Activated CD8-positive, alpha-beta memory T cell treated with anti-CD3 and anti-CD28 coated beads, Interleukin-2, amount 50 U/mL, for 1 hour (primary cell): ENCODE data around the gene ZC3H18.

Experiments used
- DNase-seq: peaks from one replicate; pipeline ENCODE4 v3.0.0-alpha.2; 2020; ENCODE audit errors: extremely low read depth

Gene ZC3H18

GRCh38 chr16:88580371-88580770 is 10.2 kb downstream of the ZC3H18 start:
- no peak for DNase-seq

DNA sequence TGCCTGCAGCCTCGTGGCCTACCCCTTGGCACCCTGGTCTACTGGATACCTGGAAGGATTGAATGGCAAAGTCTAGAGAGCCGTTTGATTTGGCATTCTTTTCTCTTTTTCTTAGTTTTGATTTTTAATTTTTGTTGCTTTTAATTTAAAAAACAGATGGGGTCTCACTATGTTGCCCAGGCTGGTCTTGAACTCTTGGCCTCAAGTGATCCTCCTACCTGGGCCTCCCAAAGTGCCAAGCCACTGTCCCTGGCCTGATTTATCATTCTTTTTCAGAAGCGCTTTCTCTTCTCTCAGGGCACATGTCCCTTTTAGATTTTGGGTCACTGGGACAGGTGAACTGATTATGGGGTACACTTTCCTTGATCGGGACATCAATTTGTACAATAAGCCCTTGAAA is 10.8 kb downstream of the ZC3H18 start:
- DNase-seq = no peak

DNA sequence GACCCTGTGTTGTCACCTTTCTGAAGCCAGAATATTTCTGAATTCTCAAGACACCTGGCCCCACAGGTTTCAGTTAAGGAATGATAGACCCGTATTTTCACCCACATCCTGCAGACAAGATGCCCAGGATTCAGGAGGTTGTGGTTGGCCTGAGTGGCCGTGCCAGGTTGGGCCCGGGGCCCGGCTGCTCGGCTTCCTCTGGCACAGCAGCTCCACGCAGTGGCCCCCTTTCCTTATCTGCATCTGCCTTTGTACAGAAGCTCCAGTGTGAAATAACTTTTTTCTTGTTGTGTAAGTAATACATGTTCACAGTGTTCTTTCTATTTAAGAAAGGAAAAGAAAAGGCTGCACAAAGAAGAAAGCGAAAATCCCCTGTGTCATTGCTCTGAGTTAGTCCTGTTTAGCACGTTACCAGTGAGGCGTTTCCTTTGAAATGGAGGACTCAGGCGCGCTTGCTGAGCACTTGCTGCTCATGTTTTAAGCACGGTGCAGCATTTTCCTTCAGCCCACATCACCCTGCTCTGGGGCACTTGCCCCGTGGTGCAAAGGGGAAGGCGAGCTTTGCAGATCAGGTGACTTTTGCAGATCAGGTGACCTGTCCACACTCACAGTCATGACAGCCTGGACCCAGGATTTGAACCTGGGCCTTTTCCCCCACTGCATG is 12.8 kb downstream of the ZC3H18 start:
- DNase-seq = no peak

DNA sequence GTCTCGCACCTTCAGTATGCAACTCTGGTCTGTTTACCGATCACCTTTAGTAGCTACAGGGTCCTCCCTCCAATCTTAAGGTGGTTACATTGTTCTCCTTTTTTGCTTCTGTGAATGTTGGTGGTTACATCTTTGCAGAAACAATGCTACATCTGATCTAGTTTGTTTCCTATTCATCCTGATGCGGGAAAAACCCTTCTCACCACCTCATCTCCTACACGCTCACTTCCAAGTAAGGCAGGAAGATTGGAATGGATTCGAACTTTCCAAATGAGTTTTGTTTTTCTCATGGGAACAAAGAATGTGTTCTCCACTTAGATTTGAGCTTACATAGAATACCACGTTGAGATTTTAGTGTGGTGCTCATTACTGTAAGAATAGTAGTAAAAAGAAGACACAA is 14.5 kb downstream of the ZC3H18 start:
- no peak for DNase-seq

- no peak for DNase-seq
These were observed 15.1 kb downstream of the ZC3H18 start for GRCh38 chr16:88585269-88585668.

DNA sequence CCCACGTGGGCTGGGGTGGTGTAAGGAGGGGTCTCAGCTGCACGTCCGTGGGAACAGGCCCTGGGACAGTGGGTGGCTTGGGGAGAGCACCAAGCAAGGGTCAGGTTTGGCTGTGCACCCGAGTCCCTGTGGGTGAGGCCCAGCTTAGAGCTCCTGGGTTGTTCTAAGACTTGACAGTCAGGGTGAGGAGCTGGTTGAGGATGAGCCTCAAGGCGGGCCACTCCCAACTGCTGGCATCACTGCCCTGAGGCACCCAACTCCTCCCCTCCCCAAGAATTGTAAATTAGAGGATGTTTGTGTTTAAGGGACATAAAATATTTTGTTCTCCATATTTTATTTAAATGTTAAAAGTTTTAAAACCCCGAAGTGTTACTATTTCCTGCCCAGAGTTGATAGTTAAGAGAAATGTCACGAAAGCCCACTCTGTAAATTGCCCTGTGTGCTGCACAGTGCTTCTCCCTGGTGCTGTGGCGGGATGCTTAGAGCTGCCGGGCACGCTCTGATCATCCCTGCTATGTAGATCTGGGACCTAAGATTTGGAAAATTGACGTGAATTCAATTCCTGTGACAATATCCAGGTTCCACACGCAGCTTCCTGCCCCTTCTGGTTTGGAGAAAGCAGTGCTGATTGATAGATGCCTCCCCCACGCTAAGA is 15.9 kb downstream of the ZC3H18 start:
- DNase-seq = no peak

DNA sequence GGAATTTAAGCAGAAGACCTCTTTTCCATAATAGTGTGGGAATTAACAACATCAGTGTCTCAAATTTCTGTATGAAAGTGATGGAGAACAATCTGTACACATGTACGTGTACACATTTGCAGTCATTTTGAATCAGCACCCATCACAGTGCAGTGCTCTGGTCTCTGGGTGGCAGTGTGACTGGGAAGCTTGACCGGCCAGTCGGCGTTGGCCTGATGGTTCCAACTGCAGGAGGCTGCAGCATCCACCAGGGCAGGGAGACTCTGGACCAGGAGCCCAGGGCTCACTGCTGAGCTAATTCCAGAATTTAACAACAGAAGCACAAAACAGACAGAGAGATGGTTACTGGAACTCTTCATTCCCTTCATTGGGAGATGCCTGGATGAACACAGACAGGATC is 17.9 kb downstream of the ZC3H18 start:
- DNase-seq = no peak

DNA sequence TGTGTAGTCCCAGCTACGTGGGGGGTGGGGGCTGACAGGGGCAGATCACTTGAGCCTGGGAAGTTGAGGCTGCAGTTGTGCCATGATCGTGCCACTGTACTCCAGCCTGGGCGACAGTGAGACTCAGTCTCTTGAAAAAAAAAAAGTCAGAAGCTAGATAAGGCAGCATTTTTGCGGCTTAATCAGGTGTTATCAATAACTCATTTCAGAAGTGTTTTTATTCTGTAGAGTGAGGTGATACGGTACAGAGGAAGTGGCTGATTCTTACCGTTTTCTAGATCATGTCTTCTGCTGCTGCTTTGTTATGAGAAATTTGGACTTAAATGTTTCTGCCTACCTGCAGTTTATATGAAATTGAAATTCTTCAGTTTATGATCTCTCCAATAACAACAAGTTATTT is 18.6 kb downstream of the ZC3H18 start:
- no peak for DNase-seq

DNA sequence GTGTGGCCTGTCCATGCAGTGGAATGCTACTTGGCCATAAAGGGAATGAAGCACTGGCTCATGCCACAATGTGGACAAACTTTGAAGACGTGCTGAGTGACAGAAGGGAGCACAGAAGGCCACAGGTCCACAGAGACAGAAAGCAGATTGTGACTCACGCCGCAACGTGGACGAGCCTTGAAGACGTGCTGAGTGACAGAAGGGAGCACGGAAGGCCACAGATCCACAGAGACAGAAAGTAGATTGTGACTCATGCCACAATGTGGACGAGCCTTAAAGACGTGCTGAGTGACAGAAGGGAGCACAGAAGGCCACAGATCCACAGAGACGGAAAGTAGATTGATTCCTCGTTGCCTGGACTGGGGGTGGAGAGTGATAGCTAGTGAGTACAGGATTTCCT is 19.2 kb downstream of the ZC3H18 start:
- no peak for DNase-seq

GRCh38 chr16:88591577-88592021 is 21.4 kb downstream of the ZC3H18 start:
- DNase-seq = no peak

- DNase-seq = no peak
These were observed 22.9 kb downstream of the ZC3H18 start for GRCh38 chr16:88593061-88593460.

DNA sequence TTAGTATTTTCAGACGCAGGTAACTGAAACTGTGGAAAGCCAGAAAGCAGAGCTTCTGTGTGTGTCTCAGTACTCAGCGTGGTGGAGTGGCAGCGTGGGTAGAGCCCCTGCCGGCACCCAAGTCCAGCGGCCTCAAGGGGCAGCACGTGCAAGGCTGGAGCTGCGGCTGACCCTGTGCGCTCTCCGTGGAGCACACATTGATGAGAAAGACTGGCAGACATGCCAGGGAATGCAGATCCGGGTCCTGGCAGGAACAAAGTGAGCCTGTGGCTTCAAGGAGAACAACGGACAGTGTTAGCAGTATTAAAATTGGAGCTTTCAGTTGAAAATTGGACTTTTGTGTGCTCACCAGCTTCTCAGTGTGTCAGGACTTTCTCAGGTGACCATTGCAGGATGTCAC is 23.3 kb downstream of the ZC3H18 start:
- no peak for DNase-seq

DNA sequence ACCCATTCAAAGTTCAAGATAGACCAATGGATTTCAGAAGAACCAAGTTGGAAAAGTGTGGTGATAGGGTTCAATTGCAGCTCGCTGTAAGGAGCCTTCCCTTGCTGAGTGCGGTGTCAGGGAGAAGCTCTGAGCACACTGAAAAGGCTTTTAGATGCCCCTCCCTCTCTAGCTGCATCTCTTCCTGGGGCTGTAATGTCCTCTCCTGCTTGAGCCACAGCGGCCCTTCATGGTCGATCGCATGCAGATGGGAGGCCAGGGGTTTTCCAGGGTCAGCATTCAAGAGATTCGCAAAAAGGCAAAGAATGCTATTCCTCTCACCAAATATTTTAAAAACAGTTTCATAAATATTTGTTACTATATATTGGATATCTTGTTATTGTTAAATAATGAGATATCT is 23.7 kb downstream of the ZC3H18 start:
- no peak for DNase-seq

- DNase-seq = no peak
These were observed 24.9 kb downstream of the ZC3H18 start for GRCh38 chr16:88595101-88595500.

- no peak for DNase-seq
These were observed 25.7 kb downstream of the ZC3H18 start for GRCh38 chr16:88595921-88596320.

DNA sequence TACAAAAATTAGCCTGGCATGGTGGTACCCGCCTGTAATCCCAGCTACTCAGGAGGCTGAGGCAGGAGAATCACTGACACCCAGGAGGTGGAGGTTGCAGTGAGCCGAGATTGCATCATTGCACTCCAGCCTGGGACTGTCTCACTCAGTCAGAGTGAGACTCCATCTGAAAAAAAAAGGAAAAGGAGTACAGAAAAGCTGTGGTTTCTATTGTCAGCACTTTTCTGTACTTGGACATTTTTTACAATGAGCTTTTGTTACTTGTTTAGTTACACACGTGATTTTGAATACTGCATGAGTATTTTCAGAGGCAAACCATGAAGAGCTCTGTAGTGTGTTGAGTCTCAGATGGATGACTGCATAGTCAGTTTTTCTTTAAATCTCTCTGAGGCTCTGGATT is 26.3 kb downstream of the ZC3H18 start:
- DNase-seq = no peak

GRCh38 chr16:88597856-88598491 is 27.8 kb downstream of the ZC3H18 start:
- no peak for DNase-seq

GRCh38 chr16:88599092-88599733 is 29.0 kb downstream of the ZC3H18 start:
- no peak for DNase-seq

GRCh38 chr16:88599825-88600538 is 29.8 kb downstream of the ZC3H18 start:
- no peak for DNase-seq

DNA sequence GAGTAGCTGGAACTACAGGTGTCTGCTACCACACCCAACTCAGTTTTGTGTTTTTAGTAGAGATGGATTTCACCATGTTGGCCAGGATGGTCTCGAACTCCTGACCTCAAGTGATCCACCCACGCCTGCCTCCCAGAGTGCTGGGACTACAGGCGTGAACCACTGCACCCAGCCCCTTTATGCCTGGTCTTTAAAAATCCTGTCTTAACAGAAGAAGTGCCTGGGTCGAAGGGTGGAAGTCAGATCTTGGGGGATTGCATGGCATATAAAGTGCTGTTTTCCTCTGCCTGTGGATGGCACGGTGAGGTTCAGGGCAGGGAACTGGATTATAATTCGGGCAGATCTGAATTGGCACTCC is 30.3 kb downstream of the ZC3H18 start:
- DNase-seq = no peak

DNA sequence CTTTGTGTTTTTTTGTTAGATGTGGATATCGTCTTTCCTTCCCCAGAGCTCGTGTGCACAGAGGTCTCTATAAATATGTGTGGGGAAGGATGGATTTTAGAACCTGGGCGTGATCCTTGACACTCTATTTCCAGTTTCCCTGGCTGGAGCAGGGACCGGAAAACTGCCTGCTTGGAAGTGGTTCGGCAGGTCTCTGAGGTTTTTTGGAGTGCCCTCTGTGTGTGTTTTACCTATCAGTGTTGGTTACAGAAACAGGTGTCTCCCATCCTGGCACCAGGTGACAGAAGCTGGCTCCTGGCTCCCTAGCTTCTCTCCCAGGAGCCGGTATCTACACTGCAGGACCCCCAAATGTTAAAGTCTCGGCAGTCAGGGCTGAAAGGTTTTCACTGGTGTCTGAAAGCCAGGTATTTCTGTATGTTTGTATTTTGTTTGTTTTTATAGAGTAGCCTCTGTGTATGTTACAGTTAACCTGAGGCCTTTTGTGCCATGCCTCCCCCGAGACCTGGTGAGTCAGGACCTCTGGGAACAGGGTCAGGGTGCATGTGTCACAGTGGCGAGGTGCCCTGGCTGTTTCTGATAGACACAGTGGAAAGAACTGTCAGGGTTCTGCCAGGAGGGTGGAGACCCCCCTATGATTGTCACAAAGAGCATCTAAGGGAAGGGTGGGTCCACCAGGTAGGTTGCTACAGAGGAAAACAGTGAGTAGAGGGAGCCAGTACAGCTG is 31.3 kb downstream of the ZC3H18 start:
- no peak for DNase-seq

DNA sequence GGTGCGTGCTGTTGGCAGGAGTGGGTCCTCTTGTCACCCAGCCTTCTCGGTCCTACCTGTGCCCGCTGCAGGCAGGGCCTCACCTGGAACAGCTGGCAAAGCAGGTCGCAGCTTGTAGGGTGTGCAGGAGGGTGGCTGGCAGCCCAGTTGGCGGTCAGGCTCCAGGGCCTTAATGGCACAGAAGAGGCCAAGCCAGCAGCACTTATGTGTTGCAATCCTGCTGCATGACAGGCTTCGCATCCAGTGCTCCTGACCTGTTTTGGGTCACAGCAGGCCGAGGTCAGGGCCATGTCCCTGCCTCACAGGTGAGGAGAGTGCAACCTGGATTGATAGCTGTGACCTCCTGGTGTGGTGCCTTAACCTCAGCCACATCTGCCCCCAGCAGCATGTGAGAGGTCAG is 31.9 kb downstream of the ZC3H18 start:
- no peak for DNase-seq
